HG03354 (cell line): ENCODE data around the gene S100P.
"Not testable (repeated sequence)": the region's sequence is repeated elsewhere in the genome, so short reads cannot be mapped to it uniquely, and the experiment has no call there.

Experiments used
- ATAC-seq: cut with Tn5 transposase; IDR thresholded peaks from one replicate; pipeline ENCODE4 v1.9.1; 2021; ENCODE audit warnings: mild to moderate bottlenecking; ENCODE audit not compliant: unreplicated experiment, poor library complexity, severe bottlenecking

Gene S100P

DNA sequence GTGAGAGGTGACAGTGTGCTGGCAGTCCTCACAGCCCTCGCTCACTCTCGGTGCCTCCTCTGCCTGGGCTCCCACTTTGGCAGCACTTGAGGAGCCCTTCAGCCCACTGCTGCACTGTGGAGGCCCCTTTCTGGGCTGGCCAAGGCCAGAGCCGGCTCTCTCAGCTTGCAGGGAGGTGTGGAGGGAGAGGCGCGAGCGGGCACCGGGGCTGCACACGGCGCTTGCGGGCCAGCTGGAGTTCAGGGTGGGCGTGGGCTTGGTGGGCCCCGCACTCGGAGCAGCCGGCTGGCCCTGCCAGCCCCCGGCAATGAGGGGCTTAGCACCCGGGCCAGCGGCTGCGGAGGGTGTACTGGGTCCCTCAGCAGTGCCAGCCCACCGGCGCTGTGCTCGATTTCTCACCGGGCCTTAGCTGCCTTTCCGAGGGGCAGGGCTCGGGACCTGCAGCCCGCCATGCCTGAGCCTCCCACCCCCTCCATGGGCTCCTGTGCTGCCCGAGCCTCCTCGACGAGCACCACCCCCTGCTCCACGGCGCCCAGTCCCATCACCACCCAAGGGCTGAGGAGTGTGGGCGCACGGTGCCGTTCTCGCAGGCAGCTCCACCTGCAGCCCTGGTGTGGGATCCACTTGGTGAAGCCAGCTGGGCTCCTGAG is 21.0 kb upstream of the S100P start:
- not testable (repeated sequence) for ATAC-seq

- not testable (repeated sequence) for ATAC-seq
Measured at GRCh38 chr4:6673191-6673659, 20.5 kb upstream of the S100P start.

DNA sequence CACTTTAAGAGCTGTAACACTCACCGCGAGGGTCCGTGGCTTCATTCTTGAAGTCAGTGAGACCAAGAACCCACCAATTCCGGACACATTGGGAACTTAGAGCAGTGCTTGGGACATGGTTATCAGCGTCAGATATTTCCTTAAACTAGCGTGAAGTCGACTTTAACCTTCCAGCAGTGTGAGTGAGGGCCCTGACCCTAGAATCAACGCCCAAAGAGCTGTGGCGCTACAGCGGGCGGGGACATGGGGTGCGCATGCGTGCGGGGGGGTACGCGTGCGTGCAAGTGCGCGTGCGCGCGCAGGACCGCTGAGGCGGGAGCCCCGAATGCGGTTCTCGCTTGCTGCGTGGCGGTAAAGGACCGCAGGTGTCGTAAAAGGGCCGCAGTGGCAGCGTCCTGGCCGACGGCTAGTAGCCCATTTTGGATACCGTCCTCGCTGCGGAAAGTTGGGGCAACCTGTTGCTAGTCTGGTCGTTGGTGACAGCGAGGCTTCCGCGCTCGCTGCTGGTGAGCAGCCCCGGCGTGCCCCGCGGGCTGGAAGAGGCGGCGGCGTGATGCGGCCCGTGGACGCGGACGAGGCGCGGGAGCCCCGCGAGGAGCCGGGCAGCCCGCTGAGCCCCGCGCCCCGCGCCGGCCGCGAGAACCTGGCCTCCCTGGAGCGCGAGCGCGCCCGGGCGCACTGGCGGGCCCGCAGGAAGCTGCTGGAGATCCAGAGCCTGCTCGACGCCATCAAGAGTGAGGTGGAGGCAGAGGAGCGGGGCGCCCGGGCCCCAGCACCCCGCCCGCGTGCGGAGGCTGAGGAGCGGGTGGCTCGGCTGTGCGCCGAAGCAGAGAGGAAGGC is 19.8 kb upstream of the S100P start:
- peak; percentile 81 for ATAC-seq

DNA sequence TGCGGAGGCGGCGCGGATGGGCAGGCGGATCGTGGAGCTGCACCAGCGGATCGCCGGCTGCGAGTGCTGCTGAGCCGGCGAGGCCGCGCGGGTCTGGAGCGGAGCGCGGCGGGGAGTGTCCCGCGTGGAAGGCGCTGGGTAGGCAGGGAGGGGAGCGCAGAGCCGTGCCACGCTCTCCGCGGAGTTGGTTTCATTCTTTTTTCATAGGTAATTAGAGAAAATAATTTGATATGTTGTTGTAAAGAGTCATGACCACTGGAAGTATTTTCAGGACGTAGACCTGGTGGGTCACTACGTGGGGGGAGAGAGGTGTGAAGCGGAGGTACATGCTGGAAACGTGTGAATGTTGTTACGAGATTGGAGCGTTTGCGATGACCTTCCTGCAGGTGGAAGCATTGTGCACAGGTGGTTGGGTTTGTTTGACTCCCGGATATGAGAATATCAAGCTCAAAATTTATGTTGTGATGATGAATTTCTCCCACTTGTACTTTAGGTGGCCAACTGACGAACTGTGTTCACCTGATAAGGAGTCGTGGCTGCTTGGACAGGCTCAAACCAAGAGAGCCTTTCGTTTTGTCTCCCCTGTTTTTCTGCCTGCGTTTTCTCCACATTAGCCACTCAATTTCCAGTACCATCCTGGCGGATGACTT is 19.1 kb upstream of the S100P start:
- ATAC-seq: peak; percentile 47

DNA sequence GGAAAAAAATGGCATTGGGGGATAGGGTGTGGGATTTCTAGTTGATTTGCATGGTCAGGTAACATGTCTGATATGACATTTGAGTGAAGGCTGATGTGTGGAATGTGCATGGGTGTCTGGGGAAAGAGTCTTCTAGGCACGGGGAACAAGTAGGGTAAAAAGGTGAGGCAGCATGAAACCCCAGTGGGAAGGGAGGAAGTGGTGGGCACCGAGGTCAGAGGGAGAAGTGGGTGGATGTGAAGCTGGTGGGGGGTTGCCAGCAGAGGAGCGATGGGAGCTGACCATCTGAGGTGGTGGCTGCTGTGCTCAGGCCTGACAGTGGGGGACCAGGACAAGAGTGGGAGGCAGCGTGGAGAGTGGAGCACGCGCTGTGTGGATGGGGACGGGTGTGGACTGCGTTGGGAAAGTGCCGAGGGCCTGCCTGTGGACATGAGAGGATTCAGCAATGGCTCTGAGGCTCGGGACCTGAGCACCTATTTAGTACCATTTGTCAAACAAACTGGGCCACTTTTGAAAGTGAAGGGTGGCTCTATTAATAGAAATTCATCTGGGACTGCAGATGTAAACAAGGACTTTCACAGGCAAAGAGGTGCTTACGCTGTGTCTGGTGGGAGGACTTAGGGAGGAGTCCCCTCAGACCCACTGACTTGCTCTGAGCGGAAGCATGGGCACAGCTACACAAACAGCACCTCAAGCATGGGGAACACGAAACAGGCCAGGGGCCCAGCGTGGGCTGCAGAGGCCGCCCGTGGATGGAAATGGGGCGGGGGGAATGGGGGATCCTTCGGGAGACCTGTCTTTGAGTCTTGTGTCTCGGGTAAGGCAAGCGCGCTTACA is 16.7 kb upstream of the S100P start:
- ATAC-seq: no peak

- ATAC-seq: no peak
Measured at GRCh38 chr4:6680372-6681034, 13.2 kb upstream of the S100P start.

DNA sequence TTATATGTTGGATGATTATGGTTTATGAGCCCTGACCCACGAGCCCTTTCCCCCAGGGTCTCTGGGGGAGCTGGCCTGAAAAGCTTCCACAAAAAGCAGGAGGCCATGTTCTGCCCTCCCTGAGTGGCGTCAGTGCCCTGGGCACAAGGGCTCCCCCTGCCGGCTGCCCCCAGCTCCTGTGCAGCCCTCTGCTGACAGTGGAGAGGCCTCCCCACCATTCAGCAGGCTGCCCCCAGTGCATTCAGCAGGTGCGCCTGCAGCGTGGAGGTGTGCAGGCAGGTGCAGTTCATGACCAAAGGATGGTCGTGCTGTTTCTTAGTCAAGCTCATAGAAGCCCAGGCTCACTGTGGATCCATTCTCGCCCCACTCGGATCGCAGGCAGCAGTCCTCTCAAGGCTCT is 12.5 kb upstream of the S100P start:
- ATAC-seq: no peak

DNA sequence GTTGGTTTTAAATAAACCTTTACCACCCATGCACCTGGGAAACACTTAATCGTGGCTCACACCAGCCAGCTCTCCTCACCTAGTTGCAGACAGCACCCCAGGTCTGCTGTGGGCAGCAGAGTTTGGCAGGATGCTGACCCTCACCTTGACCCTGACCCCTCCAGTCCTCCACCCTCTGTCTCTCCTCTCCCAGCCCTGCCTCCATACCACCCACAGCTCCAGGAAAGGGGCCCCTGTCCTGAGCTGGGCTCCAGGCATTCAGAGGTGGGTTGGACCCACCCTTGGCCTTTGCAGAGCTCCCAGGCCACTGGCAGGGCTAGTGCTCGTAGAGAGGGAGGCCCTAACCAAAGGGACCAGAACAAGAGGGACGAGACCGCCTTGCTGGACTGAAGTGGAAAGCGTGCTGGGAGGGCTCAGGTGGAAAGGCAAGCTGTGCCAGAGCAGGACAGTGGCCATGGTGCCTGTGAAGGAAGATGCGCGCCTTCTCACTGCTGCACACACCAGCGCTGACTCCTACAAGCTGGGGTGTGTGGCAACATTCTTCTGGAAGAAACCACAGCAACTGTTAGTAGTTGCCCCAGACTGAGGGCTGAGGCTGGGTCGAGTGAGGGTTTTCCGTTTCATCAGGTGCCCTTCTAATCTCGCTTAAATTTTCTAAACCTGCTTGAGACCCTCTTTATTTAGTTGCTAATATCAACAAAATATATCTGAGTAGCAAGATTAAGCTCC is 10.7 kb upstream of the S100P start:
- ATAC-seq: no peak

GRCh38 chr4:6684656-6685055 is 9.0 kb upstream of the S100P start:
- ATAC-seq: no peak

- no peak for ATAC-seq
Measured at GRCh38 chr4:6686104-6686787, 7.4 kb upstream of the S100P start.

DNA sequence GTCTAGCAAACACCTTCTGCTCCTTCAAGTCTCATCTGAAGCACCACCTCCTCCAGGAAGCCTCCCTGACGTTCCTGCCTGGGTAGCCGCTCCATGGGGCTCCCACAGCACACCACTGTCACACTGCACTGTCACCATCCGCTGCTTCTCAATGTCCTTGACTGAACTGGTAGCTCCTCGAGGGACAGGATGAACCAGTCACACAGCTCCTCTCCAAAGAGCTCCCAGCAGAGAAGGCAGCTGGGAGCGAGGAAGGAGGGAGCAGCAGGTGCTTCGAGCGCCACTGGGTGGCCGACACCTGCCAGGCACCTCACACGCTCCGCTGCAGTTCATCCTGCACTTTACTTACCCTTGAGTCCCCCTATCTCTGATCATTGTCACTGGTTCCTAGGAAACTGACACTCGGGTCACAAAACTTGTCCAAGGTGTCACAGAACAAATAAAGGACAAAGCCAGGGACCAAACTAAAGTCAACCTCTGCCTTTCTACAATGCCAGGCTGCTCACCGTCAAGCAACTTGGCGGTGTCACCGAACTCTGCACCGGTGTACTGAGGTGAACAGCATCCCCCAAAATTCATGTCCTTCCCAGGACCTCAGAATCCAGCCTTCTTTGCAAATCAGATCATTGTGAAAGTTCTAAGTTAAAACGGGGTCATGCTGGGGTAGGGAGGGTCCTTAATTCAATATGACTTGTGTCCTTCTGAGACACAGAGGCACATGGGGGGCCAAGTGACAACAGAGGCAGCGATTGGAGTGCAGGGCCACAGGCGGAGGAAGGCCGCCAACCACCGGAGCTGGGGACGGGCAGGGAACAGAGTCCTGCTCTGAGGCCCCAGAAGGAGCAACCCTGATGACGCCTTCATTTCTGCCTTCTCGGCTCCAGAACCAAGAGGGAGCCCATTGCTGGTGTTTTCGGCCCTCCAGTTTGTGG is 5.5 kb upstream of the S100P start:
- ATAC-seq: no peak

DNA sequence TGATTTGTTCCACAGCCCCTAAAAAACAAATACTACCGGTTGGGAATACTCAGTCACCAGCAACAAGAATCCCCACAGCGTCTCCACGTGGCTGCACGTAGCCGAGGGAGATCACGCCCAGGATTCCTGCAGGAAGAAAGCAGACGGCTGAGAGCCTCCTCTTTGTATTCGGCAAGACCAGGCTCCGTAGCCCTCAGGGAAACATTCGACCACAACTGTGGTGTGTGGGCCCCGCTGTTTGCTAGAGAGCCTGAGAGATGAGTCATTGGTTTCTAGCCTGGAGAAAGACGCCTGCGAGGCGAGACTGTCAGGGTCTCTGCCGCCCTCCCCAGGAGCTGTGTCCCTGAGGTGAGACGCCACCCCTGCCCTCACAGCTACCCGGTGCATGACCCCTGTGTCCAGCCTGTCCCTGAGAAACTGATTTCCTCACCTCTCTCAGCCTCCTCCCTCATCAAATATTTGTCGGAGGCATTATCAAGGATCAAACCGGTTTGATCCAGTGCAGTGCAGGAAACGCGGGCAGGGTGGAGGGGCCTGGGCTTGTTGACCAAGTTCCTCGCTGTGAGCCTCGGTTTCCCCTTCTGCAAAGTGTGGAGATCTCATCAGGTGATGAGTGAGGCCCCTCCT is 4.7 kb upstream of the S100P start:
- ATAC-seq: peak; percentile 84

DNA sequence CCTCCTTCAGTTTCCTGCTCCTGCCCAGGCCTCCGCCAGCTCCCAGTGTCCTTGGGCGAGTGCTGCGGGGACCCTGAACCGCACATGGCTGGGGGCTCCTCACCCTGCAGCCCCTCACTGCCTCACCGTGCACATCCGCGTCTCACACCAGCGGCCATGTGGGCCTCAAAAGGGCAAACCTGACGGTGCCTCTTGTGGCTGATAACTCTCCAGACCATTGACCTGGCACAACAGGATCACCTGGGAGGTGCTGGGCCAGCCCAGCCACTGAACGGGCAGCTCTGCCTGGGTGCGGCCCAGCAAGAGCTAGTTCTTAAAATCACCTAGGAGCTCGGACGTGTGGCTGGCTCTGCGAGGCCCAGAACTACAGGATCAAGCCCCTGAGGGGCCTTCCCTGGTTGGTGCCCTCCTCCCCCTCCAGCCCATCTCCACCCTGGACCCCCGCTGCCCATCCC is 4.1 kb upstream of the S100P start:
- no peak for ATAC-seq

- ATAC-seq: no peak
Measured at GRCh38 chr4:6692379-6692778, 1.3 kb upstream of the S100P start.

DNA sequence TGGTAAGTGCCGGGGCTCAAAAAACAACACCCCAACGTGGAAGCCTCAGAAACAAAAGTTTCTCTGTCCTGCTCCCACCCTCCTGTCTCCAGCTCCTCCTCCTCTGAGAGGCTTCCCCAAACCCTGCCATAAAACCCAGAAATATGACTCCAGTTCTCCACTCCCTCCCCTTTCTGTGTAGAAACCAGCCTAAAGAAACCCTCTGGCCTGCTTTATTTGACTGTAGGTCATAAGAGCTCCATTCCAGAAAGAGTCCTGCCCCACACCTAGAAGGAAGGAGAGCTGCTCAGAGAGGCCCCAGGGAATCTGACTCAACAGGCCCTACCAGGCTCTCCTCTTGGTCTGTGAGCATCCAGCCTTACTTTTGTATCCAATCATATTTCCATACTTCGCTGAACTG is 872 bp upstream of the S100P start:
- ATAC-seq: no peak

- ATAC-seq: no peak
Measured at GRCh38 chr4:6694177-6694901, 661 bp downstream of the S100P start.
